GM23338 (cell line): Measurements from ENCODE around the gene GPR6. TPM values are rescaled to one million over a fixed set of nuclear protein-coding genes. Genes with fewer than 3 reads are reported as not detected.

Experiments used
- ATAC-seq: fragments of 200-7000 bp; cut with Tn5 transposase; 3 replicates; pipeline ENCODE4 v1.9.1; 2020
- DNase-seq: peaks from one replicate; pipeline ENCODE4 v3.0.0-alpha.2; 2015; ENCODE audit warnings: low spot score
- H2AFZ ChIP-seq: fragments of 200-600 bp; sonication (generic); 2 replicates; pipeline ENCODE4 v1.8.0; 2016; ENCODE audit warnings: antibody characterized with exemption, mild to moderate bottlenecking, moderate library complexity
- H3F3A ChIP-seq: fragments of 200-600 bp; sonication (generic); replicated peaks from 2 replicates; pipeline ENCODE4 v1.8.0; 2017; ENCODE audit warnings: antibody characterized with exemption, mixed run types, low read depth
- H3K27ac ChIP-seq: fragments of 200-600 bp; sonication (generic); 2 replicates; pipeline ENCODE4 v1.6.1; 2016; ENCODE audit warnings: low read depth
- H3K27me3 ChIP-seq: fragments of 200-600 bp; sonication (generic); 2 replicates; pipeline ENCODE4 v1.8.0; 2016; ENCODE audit warnings: mild to moderate bottlenecking, mixed run types, moderate library complexity; ENCODE audit not compliant: insufficient read depth
- H3K36me3 ChIP-seq: fragments of 200-600 bp; sonication (generic); 2 replicates; pipeline ENCODE4 v1.8.0; 2016; ENCODE audit warnings: mild to moderate bottlenecking; ENCODE audit not compliant: insufficient read depth
- H3K4me1 ChIP-seq: fragments of 200-600 bp; sonication (generic); 2 replicates; pipeline ENCODE4 v1.8.0; 2016; ENCODE audit warnings: mild to moderate bottlenecking, moderate library complexity; ENCODE audit not compliant: insufficient read depth
- H3K4me2 ChIP-seq: fragments of 200-600 bp; sonication (generic); 2 replicates; pipeline ENCODE4 v1.7.1; 2017; ENCODE audit warnings: mixed run types
- H3K4me3 ChIP-seq: fragments of 200-600 bp; sonication (generic); 2 replicates; pipeline ENCODE4 v1.6.1; 2016; ENCODE audit warnings: mixed run types
- H3K79me2 ChIP-seq: fragments of 200-600 bp; sonication (generic); replicated peaks from 2 replicates; pipeline ENCODE4 v1.8.0; 2017; ENCODE audit warnings: mild to moderate bottlenecking; ENCODE audit not compliant: insufficient read depth
- H3K9me2 ChIP-seq: fragments of 200-600 bp; sonication (generic); 2 replicates; pipeline ENCODE4 v1.8.0; 2017; ENCODE audit not compliant: insufficient read depth
- H4K20me1 ChIP-seq: fragments of 200-600 bp; sonication (generic); replicated peaks from 2 replicates; pipeline ENCODE4 v1.8.0; 2017; ENCODE audit warnings: mild to moderate bottlenecking; ENCODE audit not compliant: insufficient read depth
- H3K27ac Mint-ChIP-seq: 2 replicates; pipeline ENCODE4 v1.8.0; 2020; ENCODE audit warnings: inconsistent platforms, mild to moderate bottlenecking, moderate library complexity, mixed read lengths
- H3K27me3 Mint-ChIP-seq: 3 replicates; pipeline ENCODE4 v1.8.0; 2022; ENCODE audit warnings: low read depth, mild to moderate bottlenecking, moderate library complexity, mixed read lengths, inconsistent platforms; ENCODE audit not compliant: insufficient read depth, poor library complexity
- H3K36me3 Mint-ChIP-seq: 3 replicates; pipeline ENCODE4 v1.8.0; 2021; ENCODE audit warnings: low read depth, mild to moderate bottlenecking, inconsistent platforms, moderate library complexity, mixed read lengths
- H3K4me1 Mint-ChIP-seq: 3 replicates; pipeline ENCODE4 v1.8.0; 2020; ENCODE audit warnings: mild to moderate bottlenecking, inconsistent platforms, mixed read lengths
- H3K4me3 Mint-ChIP-seq: 3 replicates; pipeline ENCODE4 v1.8.0; 2021; ENCODE audit warnings: moderate library complexity, mild to moderate bottlenecking, inconsistent platforms, mixed read lengths
- H3K9me3 Mint-ChIP-seq: 3 replicates; pipeline ENCODE4 v1.8.0; 2020; ENCODE audit warnings: moderate library complexity, mild to moderate bottlenecking, inconsistent platforms, mixed read lengths
- CREB1 ChIP-seq: fragments of 250-450 bp; sonication (Bioruptor Pico); IDR thresholded peaks from 2 replicates; pipeline ENCODE4 v1.5.0; 2020; ENCODE audit warnings: low read depth, mild to moderate bottlenecking, moderate library complexity
- CTCF ChIP-seq, 2 experiments: fragments of 200-600 bp in 1 of 2; sonication (generic) in 1 of 2; conservative IDR thresholded peaks; 2 replicates each; pipeline versions ENCODE4 v1.5.1 to v1.6.1; 2016 to 2017; ENCODE audit warnings: antibody characterized with exemption in 2 of 2, low read depth in 2 of 2, mild to moderate bottlenecking in 2 of 2, moderate library complexity in 1 of 2
- ETS1 ChIP-seq: IDR thresholded peaks from 2 replicates; pipeline ENCODE4 v1.6.1; 2016; ENCODE audit warnings: antibody characterized with exemption
- ZNF114 ChIP-seq: fragments of 250-450 bp; sonication (Bioruptor Pico); IDR thresholded peaks from 2 replicates; pipeline ENCODE4 v1.5.0; 2020; ENCODE audit warnings: mild to moderate bottlenecking, moderate library complexity
- ZNF462 ChIP-seq: fragments of 250-450 bp; sonication (Bioruptor Pico); IDR thresholded peaks from 2 replicates; pipeline ENCODE4 v1.5.0; 2020; ENCODE audit warnings: mild to moderate bottlenecking, moderate library complexity
- polyA plus RNA-seq: library from polyadenylated mRNA; unstranded; fragments of >200 nt; fragmentation: Nextera tagmentation; extraction: Ambion mirVana; gene quantifications from 2 replicates; pipeline ENCODE4 v1.2.1, GENCODE V29; 2016
- total RNA-seq: library from RNA; depleted of rRNA; stranded (reverse); fragments of >200 nt; shearing (Covaris generic); gene quantifications from 2 replicates; pipeline ENCODE4 v1.2.3, GENCODE V29; 2014
- TF ChIP-seq, protein P1 (sequence below): IDR thresholded peaks from one replicate; pipeline ENCODE4 v1.6.1; 2018; ENCODE audit warnings: antibody characterized with exemption; ENCODE audit not compliant: unreplicated experiment

GPR6 gene
- total and polyA plus RNA-seq, 2 experiments from 2014 or later, result 0.49 TPM; not detected in 1

DNA sequence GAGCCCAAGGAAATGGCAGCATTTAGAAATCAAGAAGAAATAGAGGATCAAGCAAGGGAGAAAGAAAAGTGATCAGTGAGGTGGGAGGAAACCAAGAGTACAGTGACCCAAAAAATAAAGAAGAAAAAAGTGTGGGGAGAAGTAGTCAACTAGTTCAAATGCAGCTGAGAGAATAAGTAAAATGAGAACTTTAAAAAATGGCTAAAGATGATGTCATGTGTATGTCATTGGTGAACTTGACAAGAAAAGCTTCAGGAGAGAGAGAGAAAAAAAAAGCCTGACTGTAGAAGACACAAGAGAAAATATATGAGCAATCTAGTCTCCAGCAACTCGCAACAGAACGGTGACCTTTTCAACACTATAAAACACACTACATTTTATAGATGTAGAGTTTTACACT is 6.3 kb downstream of the GPR6 start:
- Histone ChIP-seq H2AFZ (no peak overlapping the region), H3K9me2 (no peaks in the 10 kb centered on the region), H3K4me1 (no peaks in the 10 kb centered on the region; the same call in 1 of the 2 replicates), H3K4me3 (no peak overlapping the region), H3K36me3 (no peaks in the 10 kb centered on the region), H3F3A (no peaks in the 10 kb centered on the region), H3K27ac (no peak overlapping the region), H4K20me1 (no peaks in the 10 kb centered on the region), H3K27me3 (peaks cover 33% of the 10 kb centered on the region), H3K4me2 (no peak overlapping the region), H3K79me2 (no peaks in the 10 kb centered on the region)
- H3K9me3 Mint-ChIP-seq, result no peaks in the 10 kb centered on the region
- H3K4me1 Mint-ChIP-seq, result peaks cover 5% of the 10 kb centered on the region
- H3K4me3 Mint-ChIP-seq, result no peak overlapping the region
- H3K36me3 Mint-ChIP-seq, result no peaks in the 10 kb centered on the region
- TF ChIP-seq, protein P1, sequence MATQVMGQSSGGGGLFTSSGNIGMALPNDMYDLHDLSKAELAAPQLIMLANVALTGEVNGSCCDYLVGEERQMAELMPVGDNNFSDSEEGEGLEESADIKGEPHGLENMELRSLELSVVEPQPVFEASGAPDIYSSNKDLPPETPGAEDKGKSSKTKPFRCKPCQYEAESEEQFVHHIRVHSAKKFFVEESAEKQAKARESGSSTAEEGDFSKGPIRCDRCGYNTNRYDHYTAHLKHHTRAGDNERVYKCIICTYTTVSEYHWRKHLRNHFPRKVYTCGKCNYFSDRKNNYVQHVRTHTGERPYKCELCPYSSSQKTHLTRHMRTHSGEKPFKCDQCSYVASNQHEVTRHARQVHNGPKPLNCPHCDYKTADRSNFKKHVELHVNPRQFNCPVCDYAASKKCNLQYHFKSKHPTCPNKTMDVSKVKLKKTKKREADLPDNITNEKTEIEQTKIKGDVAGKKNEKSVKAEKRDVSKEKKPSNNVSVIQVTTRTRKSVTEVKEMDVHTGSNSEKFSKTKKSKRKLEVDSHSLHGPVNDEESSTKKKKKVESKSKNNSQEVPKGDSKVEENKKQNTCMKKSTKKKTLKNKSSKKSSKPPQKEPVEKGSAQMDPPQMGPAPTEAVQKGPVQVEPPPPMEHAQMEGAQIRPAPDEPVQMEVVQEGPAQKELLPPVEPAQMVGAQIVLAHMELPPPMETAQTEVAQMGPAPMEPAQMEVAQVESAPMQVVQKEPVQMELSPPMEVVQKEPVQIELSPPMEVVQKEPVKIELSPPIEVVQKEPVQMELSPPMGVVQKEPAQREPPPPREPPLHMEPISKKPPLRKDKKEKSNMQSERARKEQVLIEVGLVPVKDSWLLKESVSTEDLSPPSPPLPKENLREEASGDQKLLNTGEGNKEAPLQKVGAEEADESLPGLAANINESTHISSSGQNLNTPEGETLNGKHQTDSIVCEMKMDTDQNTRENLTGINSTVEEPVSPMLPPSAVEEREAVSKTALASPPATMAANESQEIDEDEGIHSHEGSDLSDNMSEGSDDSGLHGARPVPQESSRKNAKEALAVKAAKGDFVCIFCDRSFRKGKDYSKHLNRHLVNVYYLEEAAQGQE, result no peak
- TF ChIP-seq ZNF114 (CRISPR knock-in tag) (no peak), CREB1 (CRISPR knock-in tag) (no peak), ETS1 (no peak), ZNF462 (CRISPR knock-in tag) (no peak), CTCF (conservative IDR thresholded peaks at IDR 0.05; ENCODE audit: low read depth in 2 of 2) (no peak)
- ATAC-seq (no peak), DNase-seq (no peak)
- peaks cover 16% of the 10 kb centered on the region for H3K27me3 Mint-ChIP-seq
- no peak overlapping the region for H3K27ac Mint-ChIP-seq
